ENCODE data around the gene PPM1K.

- TF ChIP-seq BHLHE40 (IDR thresholded peaks at IDR 0.05; ENCODE audit: low read depth, low read length), result no peak
- no peak for TF ChIP-seq CHD2 (IDR thresholded peaks at IDR 0.05; ENCODE audit: low read length, partially characterized antibody)
- no peak for TF ChIP-seq HMGXB4 (CRISPR knock-in tag; IDR thresholded peaks at IDR 0.05; ENCODE audit: borderline replicate concordance)
- TF ChIP-seq CTCF (IDR thresholded peaks at IDR 0.05), result no peak
- TF ChIP-seq, protein P1, sequence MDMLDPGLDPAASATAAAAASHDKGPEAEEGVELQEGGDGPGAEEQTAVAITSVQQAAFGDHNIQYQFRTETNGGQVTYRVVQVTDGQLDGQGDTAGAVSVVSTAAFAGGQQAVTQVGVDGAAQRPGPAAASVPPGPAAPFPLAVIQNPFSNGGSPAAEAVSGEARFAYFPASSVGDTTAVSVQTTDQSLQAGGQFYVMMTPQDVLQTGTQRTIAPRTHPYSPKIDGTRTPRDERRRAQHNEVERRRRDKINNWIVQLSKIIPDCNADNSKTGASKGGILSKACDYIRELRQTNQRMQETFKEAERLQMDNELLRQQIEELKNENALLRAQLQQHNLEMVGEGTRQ (IDR thresholded peaks at IDR 0.05), result no peak
- no peak for TF ChIP-seq POLR2A (IDR thresholded peaks at IDR 0.05; ENCODE audit: low read length)
- no peak for TF ChIP-seq KDM1A (IDR thresholded peaks at IDR 0.05; ENCODE audit: low read depth)
- TF ChIP-seq PBX3 (IDR thresholded peaks at IDR 0.05), result no peak
- no peak for TF ChIP-seq ZC3H11A (IDR thresholded peaks at IDR 0.05)
- TF ChIP-seq, protein P2, sequence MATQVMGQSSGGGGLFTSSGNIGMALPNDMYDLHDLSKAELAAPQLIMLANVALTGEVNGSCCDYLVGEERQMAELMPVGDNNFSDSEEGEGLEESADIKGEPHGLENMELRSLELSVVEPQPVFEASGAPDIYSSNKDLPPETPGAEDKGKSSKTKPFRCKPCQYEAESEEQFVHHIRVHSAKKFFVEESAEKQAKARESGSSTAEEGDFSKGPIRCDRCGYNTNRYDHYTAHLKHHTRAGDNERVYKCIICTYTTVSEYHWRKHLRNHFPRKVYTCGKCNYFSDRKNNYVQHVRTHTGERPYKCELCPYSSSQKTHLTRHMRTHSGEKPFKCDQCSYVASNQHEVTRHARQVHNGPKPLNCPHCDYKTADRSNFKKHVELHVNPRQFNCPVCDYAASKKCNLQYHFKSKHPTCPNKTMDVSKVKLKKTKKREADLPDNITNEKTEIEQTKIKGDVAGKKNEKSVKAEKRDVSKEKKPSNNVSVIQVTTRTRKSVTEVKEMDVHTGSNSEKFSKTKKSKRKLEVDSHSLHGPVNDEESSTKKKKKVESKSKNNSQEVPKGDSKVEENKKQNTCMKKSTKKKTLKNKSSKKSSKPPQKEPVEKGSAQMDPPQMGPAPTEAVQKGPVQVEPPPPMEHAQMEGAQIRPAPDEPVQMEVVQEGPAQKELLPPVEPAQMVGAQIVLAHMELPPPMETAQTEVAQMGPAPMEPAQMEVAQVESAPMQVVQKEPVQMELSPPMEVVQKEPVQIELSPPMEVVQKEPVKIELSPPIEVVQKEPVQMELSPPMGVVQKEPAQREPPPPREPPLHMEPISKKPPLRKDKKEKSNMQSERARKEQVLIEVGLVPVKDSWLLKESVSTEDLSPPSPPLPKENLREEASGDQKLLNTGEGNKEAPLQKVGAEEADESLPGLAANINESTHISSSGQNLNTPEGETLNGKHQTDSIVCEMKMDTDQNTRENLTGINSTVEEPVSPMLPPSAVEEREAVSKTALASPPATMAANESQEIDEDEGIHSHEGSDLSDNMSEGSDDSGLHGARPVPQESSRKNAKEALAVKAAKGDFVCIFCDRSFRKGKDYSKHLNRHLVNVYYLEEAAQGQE (IDR thresholded peaks at IDR 0.05), result no peak
- no peak for TF ChIP-seq CHD4 (IDR thresholded peaks at IDR 0.05; ENCODE audit: borderline replicate concordance)
- TF ChIP-seq CBX8 (IDR thresholded peaks at IDR 0.05), result no peak
- no peak for TF ChIP-seq RFX5 (IDR thresholded peaks at IDR 0.05)
Measured at GRCh38 chr4:88308587-88308986, 24.2 kb upstream of the PPM1K start.
